GM12878 (cell line): ENCODE measurements around the gene AMBRA1. TPM values are rescaled to one million over a fixed set of nuclear protein-coding genes. Genes with fewer than 3 reads are reported as not detected.

Experiments used
- ATAC-seq: fragments of 200-7000 bp; cut with Tn5 transposase; 3 replicates; pipeline ENCODE4 v1.9.1; 2020; ENCODE audit warnings: mild to moderate bottlenecking, moderate library complexity
- BruUV-seq: library from RNA; stranded (reverse); fragments of 400-500 nt; replicated peaks from 2 replicates; lab custom pipeline; 2021; lab: Mats Ljungman, UMichigan
- CTCF ChIA-PET: fragments of 300-600 bp; sonication (Branson Sonifier 250); formaldehyde crosslinking; extraction: SDS; loops from one replicate; lab custom pipeline; 2021; ENCODE audit warnings: inconsistent platforms; lab: Yijun Ruan, JAX
- POLR2A ChIA-PET: fragments of 350-600 bp; formaldehyde crosslinking; extraction: SDS; loops from one replicate; lab custom pipeline; 2021; ENCODE audit warnings: inconsistent platforms; lab: Charles Lee
- RAD21 ChIA-PET: fragments of 300-600 bp; sonication (Branson Sonifier 250); formaldehyde crosslinking; loops from one replicate; lab custom pipeline; 2023; ENCODE audit warnings: antibody characterized with exemption; ENCODE audit not compliant: unreplicated experiment; lab: Charles Lee
- SMC1A ChIA-PET: fragments of 300-600 bp; sonication (Branson Sonifier 250); formaldehyde crosslinking; loops from one replicate; lab custom pipeline; 2023; ENCODE audit not compliant: unreplicated experiment, uncharacterized antibody; lab: Charles Lee
- DNase-seq: peaks from one replicate; pipeline ENCODE4 v3.0.0-alpha.2; 2011; ENCODE audit warnings: low read depth, low spot score
- FAIRE-seq: peaks from 3 replicates; lab custom pipeline; 2011; peaks lifted over from hg19 to GRCh38; lab: Jason Lieb, UNC
- H2AFZ ChIP-seq: 2 replicates; pipeline ENCODE4 v1.6.0; 2011; ENCODE audit warnings: low read depth, low read length, control low read depth; ENCODE audit not compliant: control insufficient read depth
- H3K27ac ChIP-seq: 2 replicates; pipeline ENCODE4 v1.5.1; 2011; ENCODE audit warnings: control low read depth; ENCODE audit not compliant: control insufficient read depth, insufficient read depth
- H3K27me3 ChIP-seq, 2 experiments: replicated peaks in 1 of 2; 2 replicates each; pipeline versions ENCODE4 v1.6.0 to v1.6.1; 2011; ENCODE audit warnings: low read length in 1 of 2; ENCODE audit not compliant: control insufficient read depth in 2 of 2, insufficient read depth in 2 of 2
- H3K36me3 ChIP-seq, 2 experiments: 2 replicates each; pipeline ENCODE4 v1.5.1; 2011; ENCODE audit warnings: low read length in 1 of 2; ENCODE audit not compliant: control insufficient read depth in 2 of 2, insufficient read depth in 2 of 2
- H3K4me1 ChIP-seq: 2 replicates; pipeline ENCODE4 v1.6.1; 2011; ENCODE audit warnings: mild to moderate bottlenecking, low read length, moderate library complexity, mixed read lengths; ENCODE audit not compliant: control insufficient read depth, insufficient read depth
- H3K4me2 ChIP-seq: 2 replicates; pipeline ENCODE4 v1.6.0; 2011; ENCODE audit warnings: control low read depth; ENCODE audit not compliant: control insufficient read depth, insufficient read depth
- H3K4me3 ChIP-seq: fragments of 200-600 bp; sonication (generic); 2 replicates; pipeline ENCODE4 v1.5.1; 2016
- H3K79me2 ChIP-seq: 2 replicates; pipeline ENCODE4 v1.6.0; 2011; ENCODE audit warnings: low read length; ENCODE audit not compliant: control insufficient read depth, insufficient read depth
- H3K9ac ChIP-seq: 2 replicates; pipeline ENCODE4 v1.8.0; 2011; ENCODE audit warnings: low read length, control low read depth, mixed read lengths; ENCODE audit not compliant: control insufficient read depth, insufficient read depth
- H3K9me3 ChIP-seq: replicated peaks from 3 replicates; pipeline ENCODE4 v1.5.1; 2011; ENCODE audit warnings: mild to moderate bottlenecking, low read length; ENCODE audit not compliant: control insufficient read depth, insufficient read depth
- H4K20me1 ChIP-seq: 2 replicates; pipeline ENCODE4 v1.6.0; 2011; ENCODE audit not compliant: control insufficient read depth, insufficient read depth
- BHLHE40 ChIP-seq, 2 experiments: fragments of 450-650 bp in 1 of 2; IDR thresholded peaks; 2 replicates each; pipeline ENCODE4 v1.6.1; 2011 to 2017; ENCODE audit warnings: low read depth in 2 of 2, borderline replicate concordance in 1 of 2, improper control_type of control experiment in 1 of 2, low read length in 1 of 2, mild to moderate bottlenecking in 1 of 2
- CTCF ChIP-seq, 3 experiments: IDR thresholded peaks in 2 of 3; conservative IDR thresholded peaks in 1 of 3; 2 replicates each; pipeline ENCODE4 v1.5.1; 2011; ENCODE audit warnings: low read depth in 3 of 3, low read length in 3 of 3, mild to moderate bottlenecking in 3 of 3, control low read depth in 2 of 3, moderate library complexity in 2 of 3, inconsistent platforms in 1 of 3, mixed read lengths in 1 of 3; ENCODE audit not compliant: control insufficient read depth in 2 of 3, insufficient read depth in 1 of 3; ENCODE audit errors: extremely low read depth in 1 of 3
- GABPA ChIP-seq: IDR thresholded peaks from 2 replicates; pipeline ENCODE4 v1.6.1; 2014; ENCODE audit warnings: antibody characterized with exemption, low read depth, mild to moderate bottlenecking, inconsistent platforms
- RB1 ChIP-seq: fragments of 450-650 bp; formaldehyde crosslinking; IDR thresholded peaks from 2 replicates; pipeline ENCODE4 v1.6.1; 2017; ENCODE audit warnings: mild to moderate bottlenecking, borderline replicate concordance
- SMARCA5 ChIP-seq: fragments of 450-650 bp; IDR thresholded peaks from 2 replicates; pipeline ENCODE4 v1.6.1; 2017; ENCODE audit warnings: mild to moderate bottlenecking
- ZBED1 ChIP-seq: IDR thresholded peaks from 2 replicates; pipeline ENCODE4 v1.6.1; 2016; ENCODE audit warnings: borderline replicate concordance
- ZNF687 ChIP-seq: fragments of 450-650 bp; IDR thresholded peaks from 2 replicates; pipeline ENCODE4 v1.6.1; 2017; ENCODE audit warnings: mild to moderate bottlenecking, moderate library complexity
- WGBS: methylation state at CpG from one replicate; pipeline ENCODE4 v1.1.6; 2016; ENCODE audit warnings: low lambda C conversion rate; ENCODE audit not compliant: insufficient replicate concordance, insufficient coverage; ENCODE audit errors: missing lambda C conversion rate; 5-methylcytosine and 5-hydroxymethylcytosine counted together
- in situ Hi-C: fragments of 300-500 bp; cut with MboI; formaldehyde crosslinking; loops from 9 replicates; pipeline ENCODE4 v1.14.3; 2018; ENCODE audit warnings: mixed read lengths
- intact Hi-C: fragments of 100-400 bp; cut with micrococcal nuclease; formaldehyde crosslinking; loops from one replicate; pipeline ENCODE4 v1.14.2; 2022; ENCODE audit not compliant: unreplicated experiment
- polyA plus RNA-seq, 11 experiments: library from polyadenylated mRNA; depleted of rRNA in 4 of 11; unstranded in 6 of 11; stranded (reverse) in 5 of 11; fragments of >200 nt; fragmentation: Nextera tagmentation in 4 of 11; fragmentation: Illumina TruSeq in 1 of 11; extraction: Ambion mirVana in 4 of 11; extraction: Trizol in 1 of 11; gene quantifications; 1 replicate in 1 of 11; 2 replicates in 10 of 11; pipeline versions ENCODE4 v1.2.1 to v1.2.3, GENCODE V29; 2011 to 2016; ENCODE audit warnings: inconsistent platforms in 2 of 11, missing spikeins in 2 of 11, low read depth in 1 of 11
- total RNA-seq, 4 experiments: library from RNA; depleted of rRNA in 3 of 4; stranded (reverse); fragments of >200 nt in 3 of 4; fragmentation: Illumina TruSeq in 1 of 4; extraction: Trizol in 1 of 4; gene quantifications; 2 replicates each; pipeline versions ENCODE4 v1.2.1 to v1.2.3, GENCODE V29; 2013 to 2021

AMBRA1 gene
- total and polyA plus RNA-seq, 10 of the 15 experiments (the other 5 are each of a cell fraction or from before 2014, with no cell fraction given) = 0.57 to 34.3 (median 13.7) TPM

DNA sequence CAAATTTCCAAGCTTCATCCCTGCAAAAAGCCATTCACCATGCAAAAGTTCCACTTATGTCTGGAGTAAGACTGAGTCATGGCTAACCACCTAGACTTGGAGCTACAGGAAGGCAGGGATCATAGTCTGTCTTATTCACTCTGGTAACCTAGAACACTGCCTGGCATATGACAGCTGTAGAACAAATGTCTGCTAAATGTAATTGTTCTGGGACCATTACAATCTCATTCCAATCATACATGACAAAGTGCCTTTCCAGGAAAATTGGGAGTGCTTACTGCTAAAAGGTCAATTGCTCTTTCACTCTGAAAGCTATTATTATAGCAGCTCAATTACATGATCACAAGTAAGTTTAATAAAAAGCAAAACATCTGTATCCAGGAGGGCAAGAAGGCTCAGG lies 103.2 kb downstream of the AMBRA1 start:
- no peak for FAIRE-seq

DNA sequence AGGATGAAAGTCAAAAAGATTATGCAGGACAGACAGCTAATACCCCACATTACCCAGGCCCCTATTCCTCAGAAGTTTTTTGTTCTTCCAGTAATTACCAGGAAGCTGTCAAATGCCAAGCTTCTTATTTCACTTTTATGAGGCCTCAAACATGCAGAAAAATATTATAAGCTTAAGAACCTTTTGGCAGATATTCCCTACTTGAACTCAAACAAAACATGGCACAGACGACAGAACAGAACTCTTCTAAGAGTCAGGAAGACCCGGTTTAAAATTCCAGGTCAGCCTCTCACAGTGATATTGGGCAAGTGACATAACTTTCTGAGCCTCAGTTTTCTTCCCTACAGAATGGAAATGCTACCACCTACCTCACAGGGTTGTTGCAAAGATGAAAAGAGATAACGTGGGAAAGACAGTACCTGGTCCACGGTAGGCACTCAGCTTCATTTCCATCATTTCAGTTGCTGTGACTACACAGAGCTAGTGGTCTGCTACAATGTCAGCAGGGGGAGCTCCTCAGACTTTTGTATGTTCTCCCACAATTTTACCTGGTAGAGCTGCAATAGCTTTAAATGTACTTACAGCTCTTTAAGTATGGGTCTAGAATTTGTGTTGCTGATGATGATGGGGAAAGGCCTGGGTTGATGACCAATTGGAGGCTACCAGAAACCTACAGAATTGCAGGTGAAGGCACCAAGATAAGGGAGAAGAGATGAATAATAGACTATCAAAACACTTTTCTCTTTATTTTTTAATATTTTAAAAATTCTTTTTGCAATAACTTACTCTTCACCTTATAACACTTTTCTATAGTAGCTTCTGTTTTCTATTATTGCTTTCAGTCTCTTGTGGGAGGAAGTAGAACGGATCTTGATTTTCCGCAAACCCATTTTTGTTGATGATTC lies 103.9 kb downstream of the AMBRA1 start:
- H4K20me1 ChIP-seq = no peaks in the 10 kb centered on the region
- in situ Hi-C loops (no loop called here), intact Hi-C loops (loop anchor here (2.0 kb wide), 1 partner anchor 39 kb away; no protein-coding TSS in a partner anchor)
- ChIA-PET POLR2A (interaction anchor here (0.5 to 5.2 kb wide), 16 partner anchors 9 to 224 kb away, joined by 3 to 69 read pairs (median 4); partner anchors contain the start of gene DGKZ), CTCF (interaction anchor here (0.7 to 7.9 kb wide), 47 partner anchors 10 to 247 kb away, joined by 3 to 146 read pairs (median 6); partner anchors contain the start of genes ATG13 and HARBI1), RAD21 (interaction anchor here (0.6 to 6.5 kb wide), 37 partner anchors 9 to 250 kb away, joined by 3 to 130 read pairs (median 7); partner anchors contain the start of genes ARHGAP1, ATG13, CHRM4 and ZNF408), SMC1A (interaction anchor here (0.9 to 8.7 kb wide), 31 partner anchors 10 to 129 kb away, joined by 3 to 167 read pairs (median 7); partner anchors contain the start of genes ATG13, CHRM4 and HARBI1)
- peaks cover 0 to 10% of the 10 kb centered on the region in 2 experiments for H3K36me3 ChIP-seq
- no peaks in the 10 kb centered on the region for H3K27me3 ChIP-seq
- no peak overlapping the region for H3K4me2 ChIP-seq
- WGBS = 72% methylated on average over 6 of the region's 6 CpGs
- H3K27ac ChIP-seq = peak overlapping the region; percentile 37; the same call in 1 of the 2 replicates
- ATAC-seq (peak; percentile 93), FAIRE-seq (peak; percentile 80), DNase-seq (no peak)
- no peaks in the 10 kb centered on the region for H3K9me3 ChIP-seq
- H3K79me2 ChIP-seq = no peaks in the 10 kb centered on the region
- H2AFZ ChIP-seq = no peak overlapping the region
- no peak overlapping the region for H3K4me3 ChIP-seq
- peaks cover 8% of the 10 kb centered on the region for H3K4me1 ChIP-seq
- TSS peak; percentile 25 for BruUV-seq
- no peak overlapping the region for H3K9ac ChIP-seq
- TF ChIP-seq RB1 (0 out of 2 replicates have a peak, but pooled peaks have one; percentile 33), CTCF (IDR thresholded peaks at IDR 0.05 in 2 of 3, conservative IDR thresholded peaks at IDR 0.05 in 1 of 3; ENCODE audit: control insufficient read depth in 2 of 3, extremely low read depth in 1 of 3, insufficient read depth in 1 of 3, low read depth in 3 of 3, low read length in 3 of 3) (peak; percentile 68 to 80 (median 68)), SMARCA5 (0 out of 2 replicates have a peak, but pooled peaks have one; percentile 38), ZNF687 (no peak), ZBED1 (no peak), GABPA (no peak)

More for the DNA sequence above, 103.2 kb downstream of the AMBRA1 start:
- ChIA-PET RAD21 (interaction anchor here (0.7 to 6.5 kb wide), 33 partner anchors 9 to 145 kb away, joined by 3 to 130 read pairs (median 7); partner anchors contain the start of genes ATG13 and CHRM4), POLR2A (interaction anchor here (1.0 to 5.2 kb wide), 11 partner anchors 9 to 144 kb away, joined by 3 to 69 read pairs (median 5); partner anchors contain the start of gene DGKZ), SMC1A (interaction anchor here (1.1 to 8.7 kb wide), 24 partner anchors 9 to 130 kb away, joined by 3 to 167 read pairs (median 14); partner anchors contain the start of genes ATG13, CHRM4 and HARBI1), CTCF (interaction anchor here (0.7 to 7.9 kb wide), 34 partner anchors 11 to 248 kb away, joined by 3 to 146 read pairs (median 9); partner anchors contain the start of genes ATG13 and HARBI1)
- BruUV-seq = no TSS peak
- intact Hi-C loops (loop anchor here (2.0 kb wide), 1 partner anchor 38 kb away; no protein-coding TSS in a partner anchor), in situ Hi-C loops (no loop called here)
- Histone ChIP-seq H3K27ac (no peak overlapping the region), H3K9me3 (no peaks in the 10 kb centered on the region), H3K36me3 (peaks cover 0 to 10% of the 10 kb centered on the region in 2 experiments), H3K4me3 (no peak overlapping the region), H4K20me1 (no peaks in the 10 kb centered on the region), H3K4me1 (peaks cover 8% of the 10 kb centered on the region), H3K9ac (no peak overlapping the region), H2AFZ (no peak overlapping the region), H3K4me2 (no peak overlapping the region), H3K27me3 (no peaks in the 10 kb centered on the region), H3K79me2 (no peaks in the 10 kb centered on the region)
- DNase-seq (no peak), ATAC-seq (no peak)
- no peak for TF ChIP-seq BHLHE40 (IDR thresholded peaks at IDR 0.05; ENCODE audit: borderline replicate concordance in 1 of 2, low read depth in 2 of 2, low read length in 1 of 2)
